Stimulated activated naive CD4-positive, alpha-beta T cell (primary cell): ENCODE measurements around the gene TTC28.

Experiments
- DNase-seq, 6 experiments: peaks; one replicate each; lab custom pipeline; 2025; lab: John Stamatoyannopoulos, UW

Gene TTC28

GRCh38 chr22:28351476-28351875 lies 328.2 kb downstream of the TTC28 start:
- DNase-seq, result no peak

- DNase-seq, result no peak
Observed at GRCh38 chr22:28348613-28349609, 330.7 kb downstream of the TTC28 start.

DNA sequence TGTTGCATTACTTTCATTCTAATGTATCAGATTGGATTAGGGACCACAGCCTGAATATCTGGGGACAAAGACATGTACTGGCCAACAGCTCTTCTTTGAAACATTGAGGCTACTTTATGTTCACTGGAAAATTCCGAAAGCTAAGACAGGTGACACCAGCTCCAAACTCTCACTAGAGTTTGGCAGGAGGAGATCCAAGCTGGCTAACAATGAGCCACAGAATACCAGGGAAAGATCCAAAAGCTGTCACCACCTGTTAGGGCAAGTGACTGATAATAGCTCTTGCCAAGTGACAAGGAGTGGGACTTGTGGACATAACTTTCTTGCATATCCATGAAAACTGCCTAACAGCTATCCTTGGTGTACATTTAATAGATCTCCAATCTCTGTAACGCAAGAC lies 333.3 kb downstream of the TTC28 start:
- no peak for DNase-seq

DNA sequence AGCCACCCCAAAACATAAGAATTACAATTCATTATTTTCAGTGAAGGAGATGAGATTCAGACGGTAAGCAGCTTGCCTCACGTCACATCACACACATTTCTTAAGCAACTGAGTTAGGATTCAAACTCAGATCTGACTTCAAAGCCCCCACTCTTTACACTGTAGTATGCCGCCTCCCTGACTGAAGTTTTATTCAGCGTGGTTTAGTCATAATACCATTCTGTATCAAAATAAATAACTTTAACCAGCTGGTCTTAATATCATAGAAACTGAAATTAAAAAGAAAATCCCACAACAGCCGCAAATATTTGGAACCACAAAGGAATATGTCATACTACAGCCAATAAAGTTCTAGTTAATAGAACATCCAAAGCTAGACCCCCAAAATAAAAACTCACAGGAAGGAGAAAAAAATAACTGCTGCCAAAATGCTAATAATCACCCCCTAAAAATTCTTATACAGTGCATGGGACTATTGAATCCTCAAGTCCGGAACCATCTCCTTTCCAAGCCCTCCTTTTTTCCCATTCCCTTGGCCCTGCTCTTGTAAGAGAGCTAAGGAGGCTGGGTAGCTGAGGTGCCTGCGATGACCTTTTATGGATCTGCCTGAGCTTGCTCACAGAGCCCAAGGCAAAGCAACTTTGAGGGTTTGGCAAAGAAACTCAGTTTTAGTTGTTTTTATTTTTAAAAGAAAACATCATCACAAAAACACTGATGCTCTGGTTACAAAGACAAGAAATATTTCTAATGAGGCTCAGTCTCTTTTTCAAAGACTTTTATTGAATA lies 334.5 kb downstream of the TTC28 start:
- DNase-seq, result no peak

DNA sequence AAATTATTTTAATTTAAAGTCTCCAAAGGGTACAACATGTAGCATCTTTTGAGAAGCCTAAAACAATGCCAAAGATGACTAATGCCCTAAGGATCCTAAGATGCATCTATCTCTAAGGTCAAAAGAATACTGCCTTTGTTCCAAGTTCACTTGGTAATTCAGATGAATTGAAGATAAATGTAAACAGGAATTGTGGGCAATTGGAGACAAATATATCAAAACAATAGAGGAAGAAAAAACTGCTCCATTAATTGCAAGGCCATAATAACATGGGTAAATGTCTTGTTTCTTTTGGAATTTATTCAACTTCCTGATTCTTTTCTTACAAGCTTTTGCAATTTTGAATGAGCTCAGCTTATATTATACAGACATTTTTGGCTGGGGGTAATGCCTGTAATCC lies 338.6 kb downstream of the TTC28 start:
- no peak for DNase-seq

- no peak for DNase-seq
Observed at GRCh38 chr22:28333088-28333487, 346.6 kb downstream of the TTC28 start.

DNA sequence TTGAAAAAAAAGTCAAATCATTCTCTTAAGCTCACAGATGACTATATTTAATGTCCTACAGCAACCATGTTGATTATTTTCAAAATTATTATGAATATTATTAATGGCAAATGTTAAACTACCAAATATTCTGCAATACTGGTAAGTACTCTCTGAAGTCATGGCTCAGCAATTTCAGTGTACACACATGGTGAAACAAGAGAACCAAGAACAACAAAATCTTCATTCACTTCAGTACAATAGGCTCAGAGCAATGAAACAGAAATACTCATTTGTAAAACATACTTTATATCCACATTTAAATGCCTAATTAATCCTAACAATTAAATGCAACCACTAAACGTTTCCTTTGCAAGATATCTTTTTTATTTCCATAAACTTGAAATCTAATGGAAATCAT lies 347.2 kb downstream of the TTC28 start:
- DNase-seq, result no peak

- no peak for DNase-seq
Observed at GRCh38 chr22:28331695-28332094, 347.9 kb downstream of the TTC28 start.

- no peak for DNase-seq
Observed at GRCh38 chr22:28329186-28330073, 350.2 kb downstream of the TTC28 start.

GRCh38 chr22:28328756-28329155 lies 350.9 kb downstream of the TTC28 start:
- no peak for DNase-seq

- no peak for DNase-seq
Observed at GRCh38 chr22:28316014-28316413, 363.6 kb downstream of the TTC28 start.

GRCh38 chr22:28314959-28315358 lies 364.7 kb downstream of the TTC28 start:
- no peak for DNase-seq

- no peak for DNase-seq
Observed at GRCh38 chr22:28310299-28310698, 369.3 kb downstream of the TTC28 start.

GRCh38 chr22:28299753-28300152 lies 379.9 kb downstream of the TTC28 start:
- no peak for DNase-seq

DNA sequence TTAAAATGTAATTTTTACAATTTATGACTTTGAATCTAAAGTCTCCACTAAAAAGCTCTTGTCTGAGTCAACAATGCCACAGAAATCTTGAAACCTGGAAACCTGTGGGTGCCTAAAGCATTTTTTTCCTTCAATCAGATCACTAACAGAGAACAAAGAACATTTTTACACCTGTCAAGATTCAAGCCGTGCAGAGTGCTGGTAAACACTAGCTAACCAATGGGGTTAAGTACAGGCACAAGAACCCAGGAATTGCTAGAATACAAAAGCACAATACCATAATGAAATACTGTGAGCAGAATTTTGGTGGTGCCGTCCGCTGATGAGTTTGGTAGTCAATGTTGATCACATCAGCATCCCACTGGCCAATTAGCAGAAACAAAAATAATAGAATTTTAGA lies 380.3 kb downstream of the TTC28 start:
- no peak for DNase-seq

- no peak for DNase-seq
Observed at GRCh38 chr22:28297504-28297903, 382.1 kb downstream of the TTC28 start.

DNA sequence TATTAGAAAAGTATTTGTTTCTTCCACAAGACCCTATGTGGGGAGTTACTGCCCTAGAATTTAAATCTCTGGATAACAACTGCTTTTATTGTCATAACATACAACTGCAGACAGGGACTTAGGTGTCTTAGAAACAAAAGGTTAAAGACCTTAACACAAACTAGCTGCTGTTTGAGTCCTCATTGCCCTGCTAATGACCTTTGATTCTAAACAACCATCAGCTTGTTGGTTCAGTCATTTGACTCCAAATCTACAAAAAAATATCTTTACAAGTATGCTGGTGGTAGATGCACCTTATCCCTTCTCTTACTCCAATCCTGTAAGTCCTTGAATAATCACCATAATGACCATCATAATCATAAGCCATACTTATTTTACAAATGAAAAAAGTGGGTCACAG lies 383.2 kb downstream of the TTC28 start:
- no peak for DNase-seq

DNA sequence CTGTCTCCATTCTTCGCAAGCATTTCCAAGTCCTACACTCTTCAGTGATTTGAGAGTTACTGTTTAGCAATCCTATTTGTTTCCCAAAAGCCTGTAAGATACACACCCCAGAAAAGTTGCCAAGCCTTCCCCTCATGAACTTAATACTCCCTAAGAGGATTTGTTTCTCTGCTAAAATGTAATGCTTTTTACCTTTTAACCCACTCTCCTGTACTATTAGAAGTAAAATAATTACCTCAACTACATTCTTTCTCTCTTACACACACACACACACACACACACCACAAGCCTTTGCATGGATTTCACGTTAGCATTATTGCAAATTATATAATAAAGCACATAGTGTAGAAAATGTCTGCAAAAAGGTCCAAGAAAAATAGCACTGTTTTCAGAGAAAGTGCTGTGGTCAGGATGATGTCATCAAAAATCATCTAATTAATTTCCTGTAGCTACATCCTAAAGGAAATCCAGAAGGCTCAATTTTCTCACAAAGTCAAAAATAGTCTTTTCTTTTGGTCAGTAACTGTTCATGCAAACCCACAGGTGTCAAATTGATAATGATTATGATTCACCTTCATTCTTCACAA lies 396.5 kb downstream of the TTC28 start:
- DNase-seq, result no peak

GRCh38 chr22:28282405-28283067 lies 397.1 kb downstream of the TTC28 start:
- DNase-seq, result no peak

DNA sequence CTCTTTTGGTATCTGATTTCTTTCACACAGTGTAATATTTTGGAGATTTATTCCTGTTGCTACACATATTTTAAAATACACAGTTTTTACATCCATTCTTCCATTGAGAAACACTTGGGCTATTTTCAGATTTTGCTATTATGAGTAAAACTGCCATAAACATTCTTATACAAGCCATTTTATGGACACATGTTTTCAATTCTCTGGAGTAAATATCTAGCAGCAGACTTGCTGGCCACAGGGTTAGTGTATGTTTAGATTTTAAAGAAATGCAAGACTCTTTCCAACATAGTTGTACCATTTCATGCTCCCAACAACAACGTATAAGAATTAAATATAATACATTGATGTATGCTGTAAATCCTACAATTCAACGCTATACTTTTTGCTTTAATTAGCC lies 399.8 kb downstream of the TTC28 start:
- DNase-seq, result no peak

DNA sequence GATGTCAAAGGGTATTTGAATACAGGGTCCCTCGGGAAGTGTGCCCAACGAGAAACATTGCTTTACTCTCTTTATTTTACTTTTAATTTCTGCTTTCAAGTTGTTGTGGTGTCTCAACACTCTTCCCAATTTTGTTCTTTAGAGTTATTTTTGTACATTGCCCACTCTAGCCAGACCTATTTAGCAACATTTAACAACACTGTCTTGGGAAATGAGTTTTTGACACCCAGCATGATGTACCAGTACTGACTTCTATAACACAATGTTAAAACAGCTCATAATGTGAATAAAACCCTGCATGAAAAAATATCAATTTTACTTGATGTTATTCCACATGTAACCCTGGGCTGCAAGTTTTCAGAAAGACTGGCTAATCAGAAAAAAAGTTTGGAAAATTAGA lies 410.4 kb downstream of the TTC28 start:
- DNase-seq, result no peak
